Measurements from ENCODE around the gene LSM14A. TPM values are rescaled to one million over a fixed set of nuclear protein-coding genes. Genes with fewer than 3 reads are reported as not detected.

LSM14A gene
- total RNA-seq, 1 donor from 2014 or later, result 109 TPM

GRCh38 chr19:34176581-34176980 lies 4.3 kb downstream of the LSM14A start:
- Histone ChIP-seq H3K27me3 (ENCODE audit: low read depth) (no peaks in the 10 kb centered on the region), H3K4me1 (peaks cover 83% of the 10 kb centered on the region), H3K27ac (no peak overlapping the region), H3K9me3 (no peaks in the 10 kb centered on the region), H3K36me3 (no peaks in the 10 kb centered on the region), H3K4me3 (no peak overlapping the region)
- no peak for DNase-seq
- no peak for ATAC-seq
- intact Hi-C loops (cut with DNase I), result no loop called here
- no peak for TF ChIP-seq CTCF (IDR thresholded peaks at IDR 0.05)

GRCh38 chr19:34178274-34178610 lies 5.9 kb downstream of the LSM14A start:
- H3K27ac ChIP-seq, result no peak overlapping the region
- no peaks in the 10 kb centered on the region for H3K9me3 ChIP-seq
- ATAC-seq (no peak), DNase-seq (no peak)
- TF ChIP-seq CTCF (IDR thresholded peaks at IDR 0.05), result no peak
- no peaks in the 10 kb centered on the region for H3K27me3 ChIP-seq (ENCODE audit: low read depth)
- no peak overlapping the region for H3K4me3 ChIP-seq
- intact Hi-C loops (cut with DNase I), result no loop called here
- peaks cover 85% of the 10 kb centered on the region for H3K4me1 ChIP-seq
- H3K36me3 ChIP-seq, result no peaks in the 10 kb centered on the region

- Histone ChIP-seq H3K9me3 (no peaks in the 10 kb centered on the region), H3K27me3 (ENCODE audit: low read depth) (no peaks in the 10 kb centered on the region), H3K4me3 (no peak overlapping the region), H3K4me1 (peaks cover 82% of the 10 kb centered on the region), H3K27ac (no peak overlapping the region), H3K36me3 (no peaks in the 10 kb centered on the region)
- TF ChIP-seq CTCF (IDR thresholded peaks at IDR 0.05), result no peak
- intact Hi-C loops (cut with DNase I), result no loop called here
- no peak for ATAC-seq
- DNase-seq, result no peak
Measured at GRCh38 chr19:34179066-34179465, 6.8 kb downstream of the LSM14A start.

- H3K27ac ChIP-seq, result no peak overlapping the region
- DNase-seq, result no peak
- peaks cover 82% of the 10 kb centered on the region for H3K4me1 ChIP-seq
- no peak overlapping the region for H3K4me3 ChIP-seq
- no peaks in the 10 kb centered on the region for H3K9me3 ChIP-seq
- no peaks in the 10 kb centered on the region for H3K36me3 ChIP-seq
- no peak for TF ChIP-seq CTCF (IDR thresholded peaks at IDR 0.05)
- intact Hi-C loops (cut with DNase I), result no loop called here
- no peaks in the 10 kb centered on the region for H3K27me3 ChIP-seq (ENCODE audit: low read depth)
- ATAC-seq, result no peak
Measured at GRCh38 chr19:34180273-34180672, 8.0 kb downstream of the LSM14A start.

GRCh38 chr19:34180709-34181108 lies 8.4 kb downstream of the LSM14A start:
- Histone ChIP-seq H3K4me3 (no peak overlapping the region), H3K4me1 (peaks cover 82% of the 10 kb centered on the region), H3K27me3 (ENCODE audit: low read depth) (no peaks in the 10 kb centered on the region), H3K9me3 (no peaks in the 10 kb centered on the region), H3K36me3 (no peaks in the 10 kb centered on the region), H3K27ac (no peak overlapping the region)
- no peak for TF ChIP-seq CTCF (IDR thresholded peaks at IDR 0.05)
- intact Hi-C loops (cut with DNase I), result no loop called here
- ATAC-seq (no peak), DNase-seq (no peak)

Measured in lower lobe of right lung (tissue), 2 donors.